Measurements from ENCODE around the gene NME7. TPM values are rescaled to one million over a fixed set of nuclear protein-coding genes. Genes with fewer than 3 reads are reported as not detected.

NME7 gene
- total RNA-seq, 1 experiment from 2014 or later: 13.8 TPM

- ChIA-PET POLR2A (no interaction called here), CTCF (no interaction called here)
- no peaks in the 10 kb centered on the region for H3K36me3 Mint-ChIP-seq
- DNase-seq (ENCODE audit: low spot score): no peak
- no peak overlapping the region for H3K27ac Mint-ChIP-seq
- H3K4me3 Mint-ChIP-seq: no peak overlapping the region
- no peak for TF ChIP-seq ELF4 (CRISPR knock-in tag; IDR thresholded peaks at IDR 0.05; ENCODE audit: low read depth)
- no peak for TF ChIP-seq SMAD3 (CRISPR knock-in tag; IDR thresholded peaks at IDR 0.05; ENCODE audit: borderline replicate concordance)
- TF ChIP-seq CREB1 (CRISPR knock-in tag; IDR thresholded peaks at IDR 0.05): no peak
- TF ChIP-seq USF2 (CRISPR knock-in tag; IDR thresholded peaks at IDR 0.05): no peak
- TF ChIP-seq FOXP1 (CRISPR knock-in tag; IDR thresholded peaks at IDR 0.05; ENCODE audit: borderline replicate concordance): no peak
- TF ChIP-seq TEAD4 (CRISPR knock-in tag; IDR thresholded peaks at IDR 0.05): no peak
- no peak for TF ChIP-seq ERG (CRISPR knock-in tag; IDR thresholded peaks at IDR 0.05)
- no peak for TF ChIP-seq NR2C2 (CRISPR knock-in tag; IDR thresholded peaks at IDR 0.05)
- TF ChIP-seq ATF2 (CRISPR knock-in tag; IDR thresholded peaks at IDR 0.05; ENCODE audit: borderline replicate concordance, low read depth): no peak
- TF ChIP-seq MAX (CRISPR knock-in tag; IDR thresholded peaks at IDR 0.05): no peak
- peaks cover 7% of the 10 kb centered on the region for H3K4me1 Mint-ChIP-seq
- no peaks in the 10 kb centered on the region for H3K9me3 Mint-ChIP-seq
- no peak for ATAC-seq
- H3K27me3 Mint-ChIP-seq (ENCODE audit: low read depth): no peaks in the 10 kb centered on the region
These were observed 276.7 kb downstream of the NME7 start for GRCh38 chr1:169090900-169091311.

GRCh38 chr1:169090308-169090899 lies 277.2 kb downstream of the NME7 start:
- no peak overlapping the region for H3K4me3 Mint-ChIP-seq
- ChIA-PET POLR2A (no interaction called here), CTCF (no interaction called here)
- DNase-seq (ENCODE audit: low spot score): no peak
- H3K27ac Mint-ChIP-seq: no peak overlapping the region
- no peak for TF ChIP-seq SOX15 (CRISPR knock-in tag; IDR thresholded peaks at IDR 0.05)
- no peak for TF ChIP-seq FOXK1 (CRISPR knock-in tag; IDR thresholded peaks at IDR 0.05)
- TF ChIP-seq ZNF396 (CRISPR knock-in tag; IDR thresholded peaks at IDR 0.05; ENCODE audit: borderline replicate concordance): no peak
- no peak for TF ChIP-seq ATF1 (CRISPR knock-in tag; IDR thresholded peaks at IDR 0.05)
- no peaks in the 10 kb centered on the region for H3K36me3 Mint-ChIP-seq
- no peak for ATAC-seq
- no peaks in the 10 kb centered on the region for H3K9me3 Mint-ChIP-seq
- peaks cover 7% of the 10 kb centered on the region for H3K4me1 Mint-ChIP-seq
- no peaks in the 10 kb centered on the region for H3K27me3 Mint-ChIP-seq (ENCODE audit: low read depth)

GRCh38 chr1:169089776-169090175 lies 277.8 kb downstream of the NME7 start:
- no peak for ATAC-seq
- Mint-ChIP-seq H3K4me1 (peaks cover 7% of the 10 kb centered on the region), H3K9me3 (no peaks in the 10 kb centered on the region), H3K27ac (no peak overlapping the region), H3K36me3 (no peaks in the 10 kb centered on the region), H3K27me3 (ENCODE audit: low read depth) (no peaks in the 10 kb centered on the region), H3K4me3 (no peak overlapping the region)
- TF ChIP-seq ATF2 (CRISPR knock-in tag; IDR thresholded peaks at IDR 0.05; ENCODE audit: borderline replicate concordance, low read depth): no peak
- no peak for DNase-seq (ENCODE audit: low spot score)
- POLR2A ChIA-PET: no interaction called here
- CTCF ChIA-PET: no interaction called here

GRCh38 chr1:169087876-169088275 lies 279.7 kb downstream of the NME7 start:
- H3K27me3 Mint-ChIP-seq (ENCODE audit: low read depth): no peaks in the 10 kb centered on the region
- ChIA-PET CTCF (no interaction called here), POLR2A (no interaction called here)
- H3K9me3 Mint-ChIP-seq: no peaks in the 10 kb centered on the region
- peaks cover 7% of the 10 kb centered on the region for H3K4me1 Mint-ChIP-seq
- H3K36me3 Mint-ChIP-seq: no peaks in the 10 kb centered on the region
- no peak for ATAC-seq
- H3K4me3 Mint-ChIP-seq: no peak overlapping the region
- DNase-seq (ENCODE audit: low spot score): no peak
- no peak overlapping the region for H3K27ac Mint-ChIP-seq
- TF ChIP-seq ERG (CRISPR knock-in tag; IDR thresholded peaks at IDR 0.05) (no peak), ETV6 (CRISPR knock-in tag; IDR thresholded peaks at IDR 0.05) (no peak), ZNF121 (CRISPR knock-in tag; IDR thresholded peaks at IDR 0.05) (no peak), ARID4B (CRISPR knock-in tag; IDR thresholded peaks at IDR 0.05; ENCODE audit: borderline replicate concordance) (no peak), ZMAT4 (CRISPR knock-in tag; IDR thresholded peaks at IDR 0.05) (no peak)

Data from WTC11 (cell line).